Measurements from ENCODE around the gene PER1. TPM values are rescaled to one million over a fixed set of nuclear protein-coding genes. Genes with fewer than 3 reads are reported as not detected.

The PER1 gene
- total and polyA plus RNA-seq, 9 of the 15 experiments (the other 6 are each of a cell fraction or from before 2014, with no cell fraction given) = 0.13 to 26.0 (median 3.4) TPM

GRCh38 chr17:8152112-8152775 is at the start of gene PER1 (continued):
- TF ChIP-seq ZBTB12 (CRISPR knock-in tag; IDR thresholded peaks at IDR 0.05) (no peak), TAL1 (IDR thresholded peaks at IDR 0.05) (no peak), ZNF146 (CRISPR knock-in tag; IDR thresholded peaks at IDR 0.05; ENCODE audit: unreplicated experiment) (no peak), CLOCK (CRISPR knock-in tag; IDR thresholded peaks at IDR 0.05; ENCODE audit: borderline replicate concordance) (peak; percentile 89; the same call in 1 of the 2 replicates), CREBBP (IDR thresholded peaks at IDR 0.05; ENCODE audit: low read depth, low read length) (no peak), NR1H2 (CRISPR knock-in tag; IDR thresholded peaks at IDR 0.05) (no peak), PBX2 (CRISPR knock-in tag; IDR thresholded peaks at IDR 0.05; ENCODE audit: low read depth) (no peak), PBX2 (tag; conservative IDR thresholded peaks at IDR 0.05; ENCODE audit: low read depth) (no peak), PCBP2 (IDR thresholded peaks at IDR 0.05; ENCODE audit: low read depth, low read length, poor library complexity, severe bottlenecking) (no peak), RFX1 (IDR thresholded peaks at IDR 0.05) (no peak), FOXK1 (CRISPR knock-in tag; IDR thresholded peaks at IDR 0.05; ENCODE audit: borderline replicate concordance) (0 out of 2 replicates have a peak, but pooled peaks have one; percentile 57), CHD2 (IDR thresholded peaks at IDR 0.05; ENCODE audit: low read depth, low read length) (no peak; the same call in 1 of the 2 replicates), CTCFL (IDR thresholded peaks at IDR 0.05; ENCODE audit: borderline replicate concordance, insufficient read depth, low read depth, low read length, poor library complexity, severe bottlenecking) (no peak), DEAF1 (CRISPR knock-in tag; IDR thresholded peaks at IDR 0.05) (no peak)
- TF ChIP-seq, protein P1, sequence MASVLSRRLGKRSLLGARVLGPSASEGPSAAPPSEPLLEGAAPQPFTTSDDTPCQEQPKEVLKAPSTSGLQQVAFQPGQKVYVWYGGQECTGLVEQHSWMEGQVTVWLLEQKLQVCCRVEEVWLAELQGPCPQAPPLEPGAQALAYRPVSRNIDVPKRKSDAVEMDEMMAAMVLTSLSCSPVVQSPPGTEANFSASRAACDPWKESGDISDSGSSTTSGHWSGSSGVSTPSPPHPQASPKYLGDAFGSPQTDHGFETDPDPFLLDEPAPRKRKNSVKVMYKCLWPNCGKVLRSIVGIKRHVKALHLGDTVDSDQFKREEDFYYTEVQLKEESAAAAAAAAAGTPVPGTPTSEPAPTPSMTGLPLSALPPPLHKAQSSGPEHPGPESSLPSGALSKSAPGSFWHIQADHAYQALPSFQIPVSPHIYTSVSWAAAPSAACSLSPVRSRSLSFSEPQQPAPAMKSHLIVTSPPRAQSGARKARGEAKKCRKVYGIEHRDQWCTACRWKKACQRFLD (CRISPR knock-in tag; IDR thresholded peaks at IDR 0.05) = no peak

Data from K562 (cell line).